ENCODE data around the gene SIGLEC8.

DNA sequence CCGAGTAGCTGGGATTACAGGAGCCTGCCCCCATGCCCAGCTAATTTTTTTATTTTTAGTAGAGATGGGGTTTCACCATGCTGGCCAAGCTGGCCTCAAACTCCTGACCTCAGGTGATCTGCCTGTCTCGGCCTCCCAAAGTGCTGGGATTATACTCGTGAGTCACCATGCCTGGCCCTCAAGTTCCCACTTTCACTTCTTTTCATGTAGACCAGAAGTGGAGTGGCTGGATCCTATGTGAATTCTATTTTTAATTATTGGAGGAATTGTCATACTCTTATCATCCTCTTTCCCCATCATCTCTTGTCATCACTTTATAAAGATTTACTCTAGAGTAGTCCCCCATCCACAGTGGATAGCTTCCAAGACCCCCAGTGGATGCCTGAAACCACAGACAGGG, 28.0 kb downstream of the SIGLEC8 start:
- no peak for TF ChIP-seq MXI1 (conservative IDR thresholded peaks at IDR 0.05; ENCODE audit: poor library complexity, severe bottlenecking)
- no peak for TF ChIP-seq POLR2AphosphoS5 (IDR thresholded peaks at IDR 0.05)
- TF ChIP-seq REST (IDR thresholded peaks at IDR 0.05; ENCODE audit: borderline replicate concordance) = no peak
- no peak for TF ChIP-seq TAF1 (IDR thresholded peaks at IDR 0.05; ENCODE audit: low read depth)
- TF ChIP-seq, protein P1, sequence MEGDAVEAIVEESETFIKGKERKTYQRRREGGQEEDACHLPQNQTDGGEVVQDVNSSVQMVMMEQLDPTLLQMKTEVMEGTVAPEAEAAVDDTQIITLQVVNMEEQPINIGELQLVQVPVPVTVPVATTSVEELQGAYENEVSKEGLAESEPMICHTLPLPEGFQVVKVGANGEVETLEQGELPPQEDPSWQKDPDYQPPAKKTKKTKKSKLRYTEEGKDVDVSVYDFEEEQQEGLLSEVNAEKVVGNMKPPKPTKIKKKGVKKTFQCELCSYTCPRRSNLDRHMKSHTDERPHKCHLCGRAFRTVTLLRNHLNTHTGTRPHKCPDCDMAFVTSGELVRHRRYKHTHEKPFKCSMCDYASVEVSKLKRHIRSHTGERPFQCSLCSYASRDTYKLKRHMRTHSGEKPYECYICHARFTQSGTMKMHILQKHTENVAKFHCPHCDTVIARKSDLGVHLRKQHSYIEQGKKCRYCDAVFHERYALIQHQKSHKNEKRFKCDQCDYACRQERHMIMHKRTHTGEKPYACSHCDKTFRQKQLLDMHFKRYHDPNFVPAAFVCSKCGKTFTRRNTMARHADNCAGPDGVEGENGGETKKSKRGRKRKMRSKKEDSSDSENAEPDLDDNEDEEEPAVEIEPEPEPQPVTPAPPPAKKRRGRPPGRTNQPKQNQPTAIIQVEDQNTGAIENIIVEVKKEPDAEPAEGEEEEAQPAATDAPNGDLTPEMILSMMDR (IDR thresholded peaks at IDR 0.05; ENCODE audit: poor library complexity, severe bottlenecking) = no peak
- TF ChIP-seq EZH2 (IDR thresholded peaks at IDR 0.05; ENCODE audit: borderline replicate concordance, insufficient read depth, low read length, poor library complexity, severe bottlenecking) = no peak
- no peak for TF ChIP-seq EP300 (conservative IDR thresholded peaks at IDR 0.05; ENCODE audit: poor library complexity, severe bottlenecking)
- TF ChIP-seq RAD21 (conservative IDR thresholded peaks at IDR 0.05) = no peak

Data from neural cell (in vitro differentiated cells).